GM23338 (cell line): ENCODE results near the gene SLC6A18. TPM values are rescaled to one million over a fixed set of nuclear protein-coding genes. Genes with fewer than 3 reads are reported as not detected.

Experiments used
- ATAC-seq: fragments of 200-7000 bp; cut with Tn5 transposase; 3 replicates; pipeline ENCODE4 v1.9.1; 2020
- DNase-seq: peaks from one replicate; pipeline ENCODE4 v3.0.0-alpha.2; 2015; ENCODE audit warnings: low spot score
- H2AFZ ChIP-seq: fragments of 200-600 bp; sonication (generic); 2 replicates; pipeline ENCODE4 v1.8.0; 2016; ENCODE audit warnings: antibody characterized with exemption, mild to moderate bottlenecking, moderate library complexity
- H3F3A ChIP-seq: fragments of 200-600 bp; sonication (generic); replicated peaks from 2 replicates; pipeline ENCODE4 v1.8.0; 2017; ENCODE audit warnings: antibody characterized with exemption, mixed run types, low read depth
- H3K27ac ChIP-seq: fragments of 200-600 bp; sonication (generic); 2 replicates; pipeline ENCODE4 v1.6.1; 2016; ENCODE audit warnings: low read depth
- H3K27me3 ChIP-seq: fragments of 200-600 bp; sonication (generic); 2 replicates; pipeline ENCODE4 v1.8.0; 2016; ENCODE audit warnings: mild to moderate bottlenecking, mixed run types, moderate library complexity; ENCODE audit not compliant: insufficient read depth
- H3K36me3 ChIP-seq: fragments of 200-600 bp; sonication (generic); 2 replicates; pipeline ENCODE4 v1.8.0; 2016; ENCODE audit warnings: mild to moderate bottlenecking; ENCODE audit not compliant: insufficient read depth
- H3K4me1 ChIP-seq: fragments of 200-600 bp; sonication (generic); 2 replicates; pipeline ENCODE4 v1.8.0; 2016; ENCODE audit warnings: mild to moderate bottlenecking, moderate library complexity; ENCODE audit not compliant: insufficient read depth
- H3K4me2 ChIP-seq: fragments of 200-600 bp; sonication (generic); 2 replicates; pipeline ENCODE4 v1.7.1; 2017; ENCODE audit warnings: mixed run types
- H3K4me3 ChIP-seq: fragments of 200-600 bp; sonication (generic); 2 replicates; pipeline ENCODE4 v1.6.1; 2016; ENCODE audit warnings: mixed run types
- H3K79me2 ChIP-seq: fragments of 200-600 bp; sonication (generic); replicated peaks from 2 replicates; pipeline ENCODE4 v1.8.0; 2017; ENCODE audit warnings: mild to moderate bottlenecking; ENCODE audit not compliant: insufficient read depth
- H3K9me2 ChIP-seq: fragments of 200-600 bp; sonication (generic); 2 replicates; pipeline ENCODE4 v1.8.0; 2017; ENCODE audit not compliant: insufficient read depth
- H4K20me1 ChIP-seq: fragments of 200-600 bp; sonication (generic); replicated peaks from 2 replicates; pipeline ENCODE4 v1.8.0; 2017; ENCODE audit warnings: mild to moderate bottlenecking; ENCODE audit not compliant: insufficient read depth
- H3K27ac Mint-ChIP-seq: 2 replicates; pipeline ENCODE4 v1.8.0; 2020; ENCODE audit warnings: inconsistent platforms, mild to moderate bottlenecking, moderate library complexity, mixed read lengths
- H3K27me3 Mint-ChIP-seq: 3 replicates; pipeline ENCODE4 v1.8.0; 2022; ENCODE audit warnings: low read depth, mild to moderate bottlenecking, moderate library complexity, mixed read lengths, inconsistent platforms; ENCODE audit not compliant: insufficient read depth, poor library complexity
- H3K36me3 Mint-ChIP-seq: 3 replicates; pipeline ENCODE4 v1.8.0; 2021; ENCODE audit warnings: low read depth, mild to moderate bottlenecking, inconsistent platforms, moderate library complexity, mixed read lengths
- H3K4me1 Mint-ChIP-seq: 3 replicates; pipeline ENCODE4 v1.8.0; 2020; ENCODE audit warnings: mild to moderate bottlenecking, inconsistent platforms, mixed read lengths
- H3K4me3 Mint-ChIP-seq: 3 replicates; pipeline ENCODE4 v1.8.0; 2021; ENCODE audit warnings: moderate library complexity, mild to moderate bottlenecking, inconsistent platforms, mixed read lengths
- H3K9me3 Mint-ChIP-seq: 3 replicates; pipeline ENCODE4 v1.8.0; 2020; ENCODE audit warnings: moderate library complexity, mild to moderate bottlenecking, inconsistent platforms, mixed read lengths
- CREB1 ChIP-seq: fragments of 250-450 bp; sonication (Bioruptor Pico); IDR thresholded peaks from 2 replicates; pipeline ENCODE4 v1.5.0; 2020; ENCODE audit warnings: low read depth, mild to moderate bottlenecking, moderate library complexity
- CTCF ChIP-seq, 2 experiments: fragments of 200-600 bp in 1 of 2; sonication (generic) in 1 of 2; conservative IDR thresholded peaks; 2 replicates each; pipeline versions ENCODE4 v1.5.1 to v1.6.1; 2016 to 2017; ENCODE audit warnings: antibody characterized with exemption in 2 of 2, low read depth in 2 of 2, mild to moderate bottlenecking in 2 of 2, moderate library complexity in 1 of 2
- ETS1 ChIP-seq: IDR thresholded peaks from 2 replicates; pipeline ENCODE4 v1.6.1; 2016; ENCODE audit warnings: antibody characterized with exemption
- EZH2 ChIP-seq: fragments of 200-600 bp; sonication (generic); IDR thresholded peaks from one replicate; pipeline ENCODE4 v1.8.0; 2017; ENCODE audit warnings: antibody characterized with exemption, mild to moderate bottlenecking, low read depth; ENCODE audit not compliant: unreplicated experiment
- EZH2phosphoT487 ChIP-seq: fragments of 200-600 bp; sonication (generic); IDR thresholded peaks from one replicate; pipeline ENCODE4 v1.8.1; 2018; ENCODE audit warnings: antibody characterized with exemption; ENCODE audit not compliant: unreplicated experiment
- JUNB ChIP-seq: IDR thresholded peaks from one replicate; pipeline ENCODE4 v1.6.1; 2016; ENCODE audit warnings: antibody characterized with exemption; ENCODE audit not compliant: unreplicated experiment
- NANOG ChIP-seq: IDR thresholded peaks from 2 replicates; pipeline ENCODE4 v1.6.1; 2016; ENCODE audit warnings: antibody characterized with exemption, borderline replicate concordance
- POLR2AphosphoS5 ChIP-seq: IDR thresholded peaks from 2 replicates; pipeline ENCODE4 v1.6.1; 2016; ENCODE audit warnings: antibody characterized with exemption, low read depth
- REST ChIP-seq: IDR thresholded peaks from one replicate; pipeline ENCODE4 v1.6.1; 2018; ENCODE audit warnings: antibody characterized with exemption; ENCODE audit not compliant: unreplicated experiment
- STAT1 ChIP-seq: IDR thresholded peaks from one replicate; pipeline ENCODE4 v1.6.1; 2016; ENCODE audit warnings: antibody characterized with exemption; ENCODE audit not compliant: unreplicated experiment
- ZNF114 ChIP-seq: fragments of 250-450 bp; sonication (Bioruptor Pico); IDR thresholded peaks from 2 replicates; pipeline ENCODE4 v1.5.0; 2020; ENCODE audit warnings: mild to moderate bottlenecking, moderate library complexity
- ZNF331 ChIP-seq: fragments of 250-450 bp; sonication (Bioruptor Pico); IDR thresholded peaks from 2 replicates; pipeline ENCODE4 v1.5.0; 2020; ENCODE audit warnings: low read depth, mild to moderate bottlenecking, moderate library complexity
- polyA plus RNA-seq: library from polyadenylated mRNA; unstranded; fragments of >200 nt; fragmentation: Nextera tagmentation; extraction: Ambion mirVana; gene quantifications from 2 replicates; pipeline ENCODE4 v1.2.1, GENCODE V29; 2016
- total RNA-seq: library from RNA; depleted of rRNA; stranded (reverse); fragments of >200 nt; shearing (Covaris generic); gene quantifications from 2 replicates; pipeline ENCODE4 v1.2.3, GENCODE V29; 2014
- TF ChIP-seq, protein P1 (sequence below): fragments of 250-450 bp; sonication (Bioruptor Pico); IDR thresholded peaks from 2 replicates; pipeline ENCODE4 v1.5.0; 2020; ENCODE audit warnings: mild to moderate bottlenecking, moderate library complexity

SLC6A18 gene
- total and polyA plus RNA-seq, 2 experiments from 2014 or later, result not detected

- no peak overlapping the region for H2AFZ ChIP-seq
- H3K36me3 Mint-ChIP-seq, result no peaks in the 10 kb centered on the region
- peaks cover 4% of the 10 kb centered on the region; the same call in 1 of the 2 replicates for H3K9me2 ChIP-seq
- no peaks in the 10 kb centered on the region for H4K20me1 ChIP-seq
- TF ChIP-seq, protein P1, sequence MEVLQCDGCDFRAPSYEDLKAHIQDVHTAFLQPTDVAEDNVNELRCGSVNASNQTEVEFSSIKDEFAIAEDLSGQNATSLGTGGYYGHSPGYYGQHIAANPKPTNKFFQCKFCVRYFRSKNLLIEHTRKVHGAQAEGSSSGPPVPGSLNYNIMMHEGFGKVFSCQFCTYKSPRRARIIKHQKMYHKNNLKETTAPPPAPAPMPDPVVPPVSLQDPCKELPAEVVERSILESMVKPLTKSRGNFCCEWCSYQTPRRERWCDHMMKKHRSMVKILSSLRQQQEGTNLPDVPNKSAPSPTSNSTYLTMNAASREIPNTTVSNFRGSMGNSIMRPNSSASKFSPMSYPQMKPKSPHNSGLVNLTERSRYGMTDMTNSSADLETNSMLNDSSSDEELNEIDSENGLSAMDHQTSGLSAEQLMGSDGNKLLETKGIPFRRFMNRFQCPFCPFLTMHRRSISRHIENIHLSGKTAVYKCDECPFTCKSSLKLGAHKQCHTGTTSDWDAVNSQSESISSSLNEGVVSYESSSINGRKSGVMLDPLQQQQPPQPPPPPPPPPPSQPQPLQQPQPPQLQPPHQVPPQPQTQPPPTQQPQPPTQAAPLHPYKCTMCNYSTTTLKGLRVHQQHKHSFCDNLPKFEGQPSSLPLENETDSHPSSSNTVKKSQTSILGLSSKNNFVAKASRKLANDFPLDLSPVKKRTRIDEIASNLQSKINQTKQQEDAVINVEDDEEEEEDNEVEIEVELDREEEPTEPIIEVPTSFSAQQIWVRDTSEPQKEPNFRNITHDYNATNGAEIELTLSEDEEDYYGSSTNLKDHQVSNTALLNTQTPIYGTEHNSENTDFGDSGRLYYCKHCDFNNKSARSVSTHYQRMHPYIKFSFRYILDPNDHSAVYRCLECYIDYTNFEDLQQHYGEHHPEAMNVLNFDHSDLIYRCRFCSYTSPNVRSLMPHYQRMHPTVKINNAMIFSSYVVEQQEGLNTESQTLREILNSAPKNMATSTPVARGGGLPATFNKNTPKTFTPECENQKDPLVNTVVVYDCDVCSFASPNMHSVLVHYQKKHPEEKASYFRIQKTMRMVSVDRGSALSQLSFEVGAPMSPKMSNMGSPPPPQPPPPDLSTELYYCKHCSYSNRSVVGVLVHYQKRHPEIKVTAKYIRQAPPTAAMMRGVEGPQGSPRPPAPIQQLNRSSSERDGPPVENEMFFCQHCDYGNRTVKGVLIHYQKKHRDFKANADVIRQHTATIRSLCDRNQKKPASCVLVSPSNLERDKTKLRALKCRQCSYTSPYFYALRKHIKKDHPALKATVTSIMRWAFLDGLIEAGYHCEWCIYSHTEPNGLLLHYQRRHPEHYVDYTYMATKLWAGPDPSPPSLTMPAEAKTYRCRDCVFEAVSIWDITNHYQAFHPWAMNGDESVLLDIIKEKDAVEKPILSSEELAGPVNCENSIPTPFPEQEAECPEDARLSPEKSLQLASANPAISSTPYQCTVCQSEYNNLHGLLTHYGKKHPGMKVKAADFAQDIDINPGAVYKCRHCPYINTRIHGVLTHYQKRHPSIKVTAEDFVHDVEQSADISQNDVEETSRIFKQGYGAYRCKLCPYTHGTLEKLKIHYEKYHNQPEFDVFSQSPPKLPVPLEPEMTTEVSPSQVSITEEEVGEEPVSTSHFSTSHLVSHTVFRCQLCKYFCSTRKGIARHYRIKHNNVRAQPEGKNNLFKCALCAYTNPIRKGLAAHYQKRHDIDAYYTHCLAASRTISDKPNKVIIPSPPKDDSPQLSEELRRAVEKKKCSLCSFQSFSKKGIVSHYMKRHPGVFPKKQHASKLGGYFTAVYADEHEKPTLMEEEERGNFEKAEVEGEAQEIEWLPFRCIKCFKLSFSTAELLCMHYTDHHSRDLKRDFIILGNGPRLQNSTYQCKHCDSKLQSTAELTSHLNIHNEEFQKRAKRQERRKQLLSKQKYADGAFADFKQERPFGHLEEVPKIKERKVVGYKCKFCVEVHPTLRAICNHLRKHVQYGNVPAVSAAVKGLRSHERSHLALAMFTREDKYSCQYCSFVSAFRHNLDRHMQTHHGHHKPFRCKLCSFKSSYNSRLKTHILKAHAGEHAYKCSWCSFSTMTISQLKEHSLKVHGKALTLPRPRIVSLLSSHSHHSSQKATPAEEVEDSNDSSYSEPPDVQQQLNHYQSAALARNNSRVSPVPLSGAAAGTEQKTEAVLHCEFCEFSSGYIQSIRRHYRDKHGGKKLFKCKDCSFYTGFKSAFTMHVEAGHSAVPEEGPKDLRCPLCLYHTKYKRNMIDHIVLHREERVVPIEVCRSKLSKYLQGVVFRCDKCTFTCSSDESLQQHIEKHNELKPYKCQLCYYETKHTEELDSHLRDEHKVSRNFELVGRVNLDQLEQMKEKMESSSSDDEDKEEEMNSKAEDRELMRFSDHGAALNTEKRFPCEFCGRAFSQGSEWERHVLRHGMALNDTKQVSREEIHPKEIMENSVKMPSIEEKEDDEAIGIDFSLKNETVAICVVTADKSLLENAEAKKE (CRISPR knock-in tag), result no peak
- TF ChIP-seq NANOG, result no peak
- no peak for TF ChIP-seq ZNF114 (CRISPR knock-in tag)
- no peak for TF ChIP-seq ZNF331
- no peak for TF ChIP-seq REST
- no peak for TF ChIP-seq ETS1
- TF ChIP-seq CREB1 (CRISPR knock-in tag), result no peak
- TF ChIP-seq JUNB, result no peak
- TF ChIP-seq EZH2phosphoT487, result no peak
- TF ChIP-seq CTCF (conservative IDR thresholded peaks at IDR 0.05; ENCODE audit: low read depth in 2 of 2), result no peak
- no peak for TF ChIP-seq POLR2AphosphoS5
- TF ChIP-seq EZH2, result no peak
- TF ChIP-seq STAT1, result no peak
- peaks cover 13% of the 10 kb centered on the region for H3K27me3 Mint-ChIP-seq
- H3K27me3 ChIP-seq, result no peaks in the 10 kb centered on the region
- no peaks in the 10 kb centered on the region for H3K9me3 Mint-ChIP-seq
- no peaks in the 10 kb centered on the region for H3K79me2 ChIP-seq
- H3F3A ChIP-seq, result peaks cover 6% of the 10 kb centered on the region
- H3K4me3 Mint-ChIP-seq, result no peak overlapping the region
- H3K4me3 ChIP-seq, result no peak overlapping the region
- H3K36me3 ChIP-seq, result no peaks in the 10 kb centered on the region
- ATAC-seq (no peak), DNase-seq (no peak)
- no peak overlapping the region for H3K27ac ChIP-seq
- no peak overlapping the region for H3K27ac Mint-ChIP-seq
- peaks cover 20% of the 10 kb centered on the region for H3K4me1 Mint-ChIP-seq
- H3K4me1 ChIP-seq, result no peaks in the 10 kb centered on the region
- no peak overlapping the region for H3K4me2 ChIP-seq
These were observed 1.8 kb downstream of the SLC6A18 start for GRCh38 chr5:1226839-1227581.
